ENCODE measurements around the gene AUTS2.

AUTS2 gene

GRCh38 chr7:69956541-69956940 lies 358.3 kb downstream of the AUTS2 start:
- FAIRE-seq (no peak), DNase-seq (ENCODE audit: insufficient read length, low spot score) (no peak)

- DNase-seq (ENCODE audit: insufficient read length, low spot score) (no peak), FAIRE-seq (no peak)
Observed at GRCh38 chr7:69957661-69958060, 359.4 kb downstream of the AUTS2 start.

- no peak for FAIRE-seq
- DNase-seq (ENCODE audit: insufficient read length, low spot score): no peak
Observed at GRCh38 chr7:69959789-69960499, 361.7 kb downstream of the AUTS2 start.

- DNase-seq (ENCODE audit: insufficient read length, low spot score): no peak
- no peak for FAIRE-seq
Observed at GRCh38 chr7:69961436-69961835, 363.2 kb downstream of the AUTS2 start.

GRCh38 chr7:69962186-69963065 lies 364.2 kb downstream of the AUTS2 start:
- no peak for DNase-seq (ENCODE audit: insufficient read length, low spot score)

GRCh38 chr7:69963393-69963792 lies 365.1 kb downstream of the AUTS2 start:
- FAIRE-seq: no peak
- DNase-seq (ENCODE audit: insufficient read length, low spot score): no peak

More at GRCh38 chr7:69962186-69963065, 364.2 kb downstream of the AUTS2 start:
- FAIRE-seq: no peak

GRCh38 chr7:69966766-69967591 lies 368.7 kb downstream of the AUTS2 start:
- no peak for FAIRE-seq
- DNase-seq (ENCODE audit: insufficient read length, low spot score): no peak

- no peak for FAIRE-seq
Observed at GRCh38 chr7:69967689-69968450, 369.6 kb downstream of the AUTS2 start.

GRCh38 chr7:69968969-69969556 lies 370.8 kb downstream of the AUTS2 start:
- DNase-seq (ENCODE audit: insufficient read length, low spot score): no peak
- FAIRE-seq: no peak

More at GRCh38 chr7:69967689-69968450, 369.6 kb downstream of the AUTS2 start:
- DNase-seq (ENCODE audit: insufficient read length, low spot score): no peak

- DNase-seq (ENCODE audit: insufficient read length, low spot score) (no peak), FAIRE-seq (no peak)
Observed at GRCh38 chr7:69981646-69982045, 383.4 kb downstream of the AUTS2 start.

- no peak for DNase-seq (ENCODE audit: insufficient read length, low spot score)
Observed at GRCh38 chr7:69982197-69982596, 383.9 kb downstream of the AUTS2 start.

GRCh38 chr7:69989551-69989950 lies 391.3 kb downstream of the AUTS2 start:
- FAIRE-seq (no peak), DNase-seq (ENCODE audit: insufficient read length, low spot score) (no peak)

More at GRCh38 chr7:69982197-69982596, 383.9 kb downstream of the AUTS2 start:
- FAIRE-seq: no peak

- FAIRE-seq: no peak
- no peak for DNase-seq (ENCODE audit: insufficient read length, low spot score)
Observed at GRCh38 chr7:69992938-69993337, 394.7 kb downstream of the AUTS2 start.

GRCh38 chr7:69994218-69994617 lies 395.9 kb downstream of the AUTS2 start:
- no peak for DNase-seq (ENCODE audit: insufficient read length, low spot score)
- no peak for FAIRE-seq

- no peak for FAIRE-seq
- no peak for DNase-seq (ENCODE audit: insufficient read length, low spot score)
Observed at GRCh38 chr7:69994886-69995542, 396.7 kb downstream of the AUTS2 start.

GRCh38 chr7:69996121-69996520 lies 397.8 kb downstream of the AUTS2 start:
- FAIRE-seq (no peak), DNase-seq (ENCODE audit: insufficient read length, low spot score) (no peak)

GRCh38 chr7:70000737-70001348 lies 402.6 kb downstream of the AUTS2 start:
- FAIRE-seq: no peak

GRCh38 chr7:70005480-70005879 lies 407.2 kb downstream of the AUTS2 start:
- FAIRE-seq (no peak), DNase-seq (ENCODE audit: insufficient read length, low spot score) (no peak)

More at GRCh38 chr7:70000737-70001348, 402.6 kb downstream of the AUTS2 start:
- no peak for DNase-seq (ENCODE audit: insufficient read length, low spot score)

- no peak for DNase-seq (ENCODE audit: insufficient read length, low spot score)
- no peak for FAIRE-seq
Observed at GRCh38 chr7:70005891-70006260, 407.6 kb downstream of the AUTS2 start.

Data from GM19239 (cell line).